WTC11 (cell line): ENCODE results near the gene COL5A2.

Source experiments
- CREB1 ChIP-seq: sonication (generic); formaldehyde crosslinking; IDR thresholded peaks from 2 replicates; pipeline ENCODE4 v1.8.0; 2023; ENCODE audit warnings: mild to moderate bottlenecking, missing genetic modification reagents
- HMGA2 ChIP-seq: fragments of 250-450 bp; sonication (Bioruptor Pico); IDR thresholded peaks from 2 replicates; pipeline ENCODE4 v1.4.0; 2021; ENCODE audit warnings: mild to moderate bottlenecking, moderate library complexity
- IRF2 ChIP-seq: sonication (generic); formaldehyde crosslinking; IDR thresholded peaks from 2 replicates; pipeline ENCODE4 v1.8.0; 2022; ENCODE audit warnings: low read depth, missing genetic modification reagents, borderline replicate concordance
- JUN ChIP-seq: sonication (generic); formaldehyde crosslinking; IDR thresholded peaks from 2 replicates; pipeline ENCODE4 v1.8.0; 2023; ENCODE audit warnings: mild to moderate bottlenecking, missing genetic modification reagents
- ZNF138 ChIP-seq: sonication (generic); formaldehyde crosslinking; conservative IDR thresholded peaks from 2 replicates; pipeline ENCODE4 v1.8.1; 2022; ENCODE audit warnings: mild to moderate bottlenecking, moderate library complexity, missing genetic modification reagents
- TF ChIP-seq, protein P1 (sequence below): sonication (generic); formaldehyde crosslinking; IDR thresholded peaks from 2 replicates; pipeline ENCODE4 v1.8.0; 2023; ENCODE audit warnings: mild to moderate bottlenecking, missing genetic modification reagents
- TF ChIP-seq, protein P2 (sequence below): fragments of 200-600 bp; IDR thresholded peaks from 2 replicates; pipeline ENCODE4 v1.8.0; 2022; ENCODE audit warnings: antibody characterized with exemption
- TF ChIP-seq, protein P3 (sequence below): sonication (generic); formaldehyde crosslinking; IDR thresholded peaks from 2 replicates; pipeline ENCODE4 v1.8.1; 2022; ENCODE audit warnings: low read depth, mild to moderate bottlenecking, moderate library complexity, missing genetic modification reagents, borderline replicate concordance
- TF ChIP-seq, protein P4 (sequence below): sonication (generic); formaldehyde crosslinking; IDR thresholded peaks from 2 replicates; pipeline ENCODE4 v1.8.1; 2023; ENCODE audit warnings: mild to moderate bottlenecking, missing genetic modification reagents, moderate library complexity
- TF ChIP-seq, protein P5 (sequence below): sonication (generic); formaldehyde crosslinking; conservative IDR thresholded peaks from 2 replicates; pipeline ENCODE4 v1.8.1; 2023; ENCODE audit warnings: mild to moderate bottlenecking, low read depth, missing genetic modification reagents, moderate library complexity
- TF ChIP-seq, protein P6 (sequence below): sonication (generic); formaldehyde crosslinking; IDR thresholded peaks from 2 replicates; pipeline ENCODE4 v1.8.1; 2022; ENCODE audit warnings: mild to moderate bottlenecking, missing genetic modification reagents, moderate library complexity, borderline replicate concordance

DNA sequence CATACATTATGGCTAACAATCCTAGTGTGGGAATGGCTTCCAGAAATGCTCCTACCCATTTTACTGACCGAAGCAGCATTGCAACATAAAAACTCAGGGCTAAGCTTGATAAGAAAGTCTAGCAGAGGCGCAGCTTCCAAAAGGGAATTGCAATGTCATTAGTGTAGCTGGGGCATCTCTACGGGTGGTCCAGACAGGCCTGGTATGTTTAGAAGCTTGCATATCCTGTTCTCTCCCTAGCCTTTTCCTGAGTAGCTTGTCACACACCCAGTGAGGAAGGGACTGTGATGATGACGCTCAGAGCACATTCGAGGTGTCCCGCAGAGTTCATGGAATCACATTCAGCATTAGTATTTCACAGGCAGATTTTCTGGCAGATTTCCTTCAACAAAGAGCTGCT, 38.0 kb upstream of the COL5A2 start:
- TF ChIP-seq, protein P1, sequence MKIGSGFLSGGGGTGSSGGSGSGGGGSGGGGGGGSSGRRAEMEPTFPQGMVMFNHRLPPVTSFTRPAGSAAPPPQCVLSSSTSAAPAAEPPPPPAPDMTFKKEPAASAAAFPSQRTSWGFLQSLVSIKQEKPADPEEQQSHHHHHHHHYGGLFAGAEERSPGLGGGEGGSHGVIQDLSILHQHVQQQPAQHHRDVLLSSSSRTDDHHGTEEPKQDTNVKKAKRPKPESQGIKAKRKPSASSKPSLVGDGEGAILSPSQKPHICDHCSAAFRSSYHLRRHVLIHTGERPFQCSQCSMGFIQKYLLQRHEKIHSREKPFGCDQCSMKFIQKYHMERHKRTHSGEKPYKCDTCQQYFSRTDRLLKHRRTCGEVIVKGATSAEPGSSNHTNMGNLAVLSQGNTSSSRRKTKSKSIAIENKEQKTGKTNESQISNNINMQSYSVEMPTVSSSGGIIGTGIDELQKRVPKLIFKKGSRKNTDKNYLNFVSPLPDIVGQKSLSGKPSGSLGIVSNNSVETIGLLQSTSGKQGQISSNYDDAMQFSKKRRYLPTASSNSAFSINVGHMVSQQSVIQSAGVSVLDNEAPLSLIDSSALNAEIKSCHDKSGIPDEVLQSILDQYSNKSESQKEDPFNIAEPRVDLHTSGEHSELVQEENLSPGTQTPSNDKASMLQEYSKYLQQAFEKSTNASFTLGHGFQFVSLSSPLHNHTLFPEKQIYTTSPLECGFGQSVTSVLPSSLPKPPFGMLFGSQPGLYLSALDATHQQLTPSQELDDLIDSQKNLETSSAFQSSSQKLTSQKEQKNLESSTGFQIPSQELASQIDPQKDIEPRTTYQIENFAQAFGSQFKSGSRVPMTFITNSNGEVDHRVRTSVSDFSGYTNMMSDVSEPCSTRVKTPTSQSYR (CRISPR knock-in tag) = no peak
- no peak for TF ChIP-seq CREB1 (CRISPR knock-in tag)
- TF ChIP-seq, protein P2, sequence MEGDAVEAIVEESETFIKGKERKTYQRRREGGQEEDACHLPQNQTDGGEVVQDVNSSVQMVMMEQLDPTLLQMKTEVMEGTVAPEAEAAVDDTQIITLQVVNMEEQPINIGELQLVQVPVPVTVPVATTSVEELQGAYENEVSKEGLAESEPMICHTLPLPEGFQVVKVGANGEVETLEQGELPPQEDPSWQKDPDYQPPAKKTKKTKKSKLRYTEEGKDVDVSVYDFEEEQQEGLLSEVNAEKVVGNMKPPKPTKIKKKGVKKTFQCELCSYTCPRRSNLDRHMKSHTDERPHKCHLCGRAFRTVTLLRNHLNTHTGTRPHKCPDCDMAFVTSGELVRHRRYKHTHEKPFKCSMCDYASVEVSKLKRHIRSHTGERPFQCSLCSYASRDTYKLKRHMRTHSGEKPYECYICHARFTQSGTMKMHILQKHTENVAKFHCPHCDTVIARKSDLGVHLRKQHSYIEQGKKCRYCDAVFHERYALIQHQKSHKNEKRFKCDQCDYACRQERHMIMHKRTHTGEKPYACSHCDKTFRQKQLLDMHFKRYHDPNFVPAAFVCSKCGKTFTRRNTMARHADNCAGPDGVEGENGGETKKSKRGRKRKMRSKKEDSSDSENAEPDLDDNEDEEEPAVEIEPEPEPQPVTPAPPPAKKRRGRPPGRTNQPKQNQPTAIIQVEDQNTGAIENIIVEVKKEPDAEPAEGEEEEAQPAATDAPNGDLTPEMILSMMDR = no peak
- TF ChIP-seq, protein P3, sequence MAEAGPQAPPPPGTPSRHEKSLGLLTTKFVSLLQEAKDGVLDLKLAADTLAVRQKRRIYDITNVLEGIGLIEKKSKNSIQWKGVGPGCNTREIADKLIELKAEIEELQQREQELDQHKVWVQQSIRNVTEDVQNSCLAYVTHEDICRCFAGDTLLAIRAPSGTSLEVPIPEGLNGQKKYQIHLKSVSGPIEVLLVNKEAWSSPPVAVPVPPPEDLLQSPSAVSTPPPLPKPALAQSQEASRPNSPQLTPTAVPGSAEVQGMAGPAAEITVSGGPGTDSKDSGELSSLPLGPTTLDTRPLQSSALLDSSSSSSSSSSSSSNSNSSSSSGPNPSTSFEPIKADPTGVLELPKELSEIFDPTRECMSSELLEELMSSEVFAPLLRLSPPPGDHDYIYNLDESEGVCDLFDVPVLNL = no peak
- TF ChIP-seq, protein P4, sequence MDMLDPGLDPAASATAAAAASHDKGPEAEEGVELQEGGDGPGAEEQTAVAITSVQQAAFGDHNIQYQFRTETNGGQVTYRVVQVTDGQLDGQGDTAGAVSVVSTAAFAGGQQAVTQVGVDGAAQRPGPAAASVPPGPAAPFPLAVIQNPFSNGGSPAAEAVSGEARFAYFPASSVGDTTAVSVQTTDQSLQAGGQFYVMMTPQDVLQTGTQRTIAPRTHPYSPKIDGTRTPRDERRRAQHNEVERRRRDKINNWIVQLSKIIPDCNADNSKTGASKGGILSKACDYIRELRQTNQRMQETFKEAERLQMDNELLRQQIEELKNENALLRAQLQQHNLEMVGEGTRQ = no peak
- TF ChIP-seq, protein P5, sequence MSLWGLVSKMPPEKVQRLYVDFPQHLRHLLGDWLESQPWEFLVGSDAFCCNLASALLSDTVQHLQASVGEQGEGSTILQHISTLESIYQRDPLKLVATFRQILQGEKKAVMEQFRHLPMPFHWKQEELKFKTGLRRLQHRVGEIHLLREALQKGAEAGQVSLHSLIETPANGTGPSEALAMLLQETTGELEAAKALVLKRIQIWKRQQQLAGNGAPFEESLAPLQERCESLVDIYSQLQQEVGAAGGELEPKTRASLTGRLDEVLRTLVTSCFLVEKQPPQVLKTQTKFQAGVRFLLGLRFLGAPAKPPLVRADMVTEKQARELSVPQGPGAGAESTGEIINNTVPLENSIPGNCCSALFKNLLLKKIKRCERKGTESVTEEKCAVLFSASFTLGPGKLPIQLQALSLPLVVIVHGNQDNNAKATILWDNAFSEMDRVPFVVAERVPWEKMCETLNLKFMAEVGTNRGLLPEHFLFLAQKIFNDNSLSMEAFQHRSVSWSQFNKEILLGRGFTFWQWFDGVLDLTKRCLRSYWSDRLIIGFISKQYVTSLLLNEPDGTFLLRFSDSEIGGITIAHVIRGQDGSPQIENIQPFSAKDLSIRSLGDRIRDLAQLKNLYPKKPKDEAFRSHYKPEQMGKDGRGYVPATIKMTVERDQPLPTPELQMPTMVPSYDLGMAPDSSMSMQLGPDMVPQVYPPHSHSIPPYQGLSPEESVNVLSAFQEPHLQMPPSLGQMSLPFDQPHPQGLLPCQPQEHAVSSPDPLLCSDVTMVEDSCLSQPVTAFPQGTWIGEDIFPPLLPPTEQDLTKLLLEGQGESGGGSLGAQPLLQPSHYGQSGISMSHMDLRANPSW = no peak
- TF ChIP-seq, protein P6, sequence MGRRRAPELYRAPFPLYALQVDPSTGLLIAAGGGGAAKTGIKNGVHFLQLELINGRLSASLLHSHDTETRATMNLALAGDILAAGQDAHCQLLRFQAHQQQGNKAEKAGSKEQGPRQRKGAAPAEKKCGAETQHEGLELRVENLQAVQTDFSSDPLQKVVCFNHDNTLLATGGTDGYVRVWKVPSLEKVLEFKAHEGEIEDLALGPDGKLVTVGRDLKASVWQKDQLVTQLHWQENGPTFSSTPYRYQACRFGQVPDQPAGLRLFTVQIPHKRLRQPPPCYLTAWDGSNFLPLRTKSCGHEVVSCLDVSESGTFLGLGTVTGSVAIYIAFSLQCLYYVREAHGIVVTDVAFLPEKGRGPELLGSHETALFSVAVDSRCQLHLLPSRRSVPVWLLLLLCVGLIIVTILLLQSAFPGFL (CRISPR knock-in tag) = no peak
- no peak for TF ChIP-seq IRF2 (CRISPR knock-in tag)
- TF ChIP-seq JUN (CRISPR knock-in tag) = no peak
- no peak for TF ChIP-seq ZNF138 (CRISPR knock-in tag)
- no peak for TF ChIP-seq HMGA2
